Fibroblast of the aortic adventitia (primary cell): ENCODE measurements around the gene GET4. TPM values are rescaled to one million over a fixed set of nuclear protein-coding genes. Genes with fewer than 3 reads are reported as not detected.

Experiments used
- DNase-seq: peaks from one replicate; pipeline ENCODE4 v3.0.0-alpha.2; 2010; ENCODE audit warnings: low read depth
- H3K4me3 ChIP-seq: 2 replicates; pipeline ENCODE4 v1.5.1; 2011; ENCODE audit warnings: low read depth, mild to moderate bottlenecking, control low read depth, low read length, moderate library complexity
- CTCF ChIP-seq: IDR thresholded peaks from 2 replicates; pipeline ENCODE4 v1.5.1; 2011; ENCODE audit warnings: mild to moderate bottlenecking, low read length, control low read depth, inconsistent platforms; ENCODE audit not compliant: insufficient read depth
- total RNA-seq: library from RNA; depleted of rRNA; stranded (reverse); fragments of >200 nt; gene quantifications from 2 replicates; pipeline ENCODE4 v1.2.3, GENCODE V29; 2012; ENCODE audit warnings: low replicate concordance

GET4 gene
- total RNA-seq, 1 donor: 14.2 TPM

GRCh38 chr7:890868-891267 lies 14.5 kb downstream of the GET4 start:
- no peak overlapping the region for H3K4me3 ChIP-seq
- DNase-seq: no peak
- TF ChIP-seq CTCF: no peak

DNA sequence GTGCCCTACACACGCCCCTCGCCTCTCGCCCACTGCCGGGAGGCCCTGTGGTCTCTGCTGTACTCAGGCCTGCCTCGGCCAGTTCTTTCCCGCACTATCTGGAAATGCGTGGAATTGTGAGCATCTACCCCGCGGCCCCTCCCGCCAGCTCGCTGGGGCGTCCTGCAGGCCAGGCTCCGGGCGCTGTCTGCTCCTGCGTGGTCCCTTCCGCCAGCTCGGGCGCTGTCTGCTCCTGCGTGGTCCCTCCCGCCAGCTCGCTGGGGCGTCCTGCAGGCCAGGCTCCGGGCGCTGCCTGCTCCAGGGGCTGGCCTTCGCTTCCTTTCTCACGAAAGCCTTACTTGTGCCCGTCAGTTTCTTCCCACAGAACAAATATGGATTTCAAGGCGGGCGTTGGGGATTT lies 14.9 kb downstream of the GET4 start:
- DNase-seq: no peak
- no peak for TF ChIP-seq CTCF
- H3K4me3 ChIP-seq: no peak overlapping the region

DNA sequence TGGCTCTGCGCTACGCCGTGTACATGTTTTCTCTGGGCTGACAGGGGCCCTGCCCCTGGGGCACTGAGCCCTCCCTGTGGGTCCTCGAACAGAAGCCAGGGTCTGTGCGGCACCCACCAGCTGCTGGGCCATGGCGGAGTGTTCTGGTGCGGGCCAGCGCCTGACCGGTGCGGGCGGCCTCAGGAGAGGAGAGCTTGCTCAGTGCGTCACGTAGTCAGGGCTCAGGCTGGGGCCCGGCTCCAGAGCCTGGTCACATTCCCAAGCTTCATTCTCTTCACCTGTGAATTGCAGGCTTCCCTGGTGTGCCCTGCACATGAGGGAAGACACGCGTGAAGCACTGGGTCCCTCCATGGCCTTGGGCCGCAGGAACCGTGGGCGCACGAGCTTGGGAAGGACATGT lies 15.5 kb downstream of the GET4 start:
- no peak for TF ChIP-seq CTCF
- H3K4me3 ChIP-seq: no peak overlapping the region
- no peak for DNase-seq

DNA sequence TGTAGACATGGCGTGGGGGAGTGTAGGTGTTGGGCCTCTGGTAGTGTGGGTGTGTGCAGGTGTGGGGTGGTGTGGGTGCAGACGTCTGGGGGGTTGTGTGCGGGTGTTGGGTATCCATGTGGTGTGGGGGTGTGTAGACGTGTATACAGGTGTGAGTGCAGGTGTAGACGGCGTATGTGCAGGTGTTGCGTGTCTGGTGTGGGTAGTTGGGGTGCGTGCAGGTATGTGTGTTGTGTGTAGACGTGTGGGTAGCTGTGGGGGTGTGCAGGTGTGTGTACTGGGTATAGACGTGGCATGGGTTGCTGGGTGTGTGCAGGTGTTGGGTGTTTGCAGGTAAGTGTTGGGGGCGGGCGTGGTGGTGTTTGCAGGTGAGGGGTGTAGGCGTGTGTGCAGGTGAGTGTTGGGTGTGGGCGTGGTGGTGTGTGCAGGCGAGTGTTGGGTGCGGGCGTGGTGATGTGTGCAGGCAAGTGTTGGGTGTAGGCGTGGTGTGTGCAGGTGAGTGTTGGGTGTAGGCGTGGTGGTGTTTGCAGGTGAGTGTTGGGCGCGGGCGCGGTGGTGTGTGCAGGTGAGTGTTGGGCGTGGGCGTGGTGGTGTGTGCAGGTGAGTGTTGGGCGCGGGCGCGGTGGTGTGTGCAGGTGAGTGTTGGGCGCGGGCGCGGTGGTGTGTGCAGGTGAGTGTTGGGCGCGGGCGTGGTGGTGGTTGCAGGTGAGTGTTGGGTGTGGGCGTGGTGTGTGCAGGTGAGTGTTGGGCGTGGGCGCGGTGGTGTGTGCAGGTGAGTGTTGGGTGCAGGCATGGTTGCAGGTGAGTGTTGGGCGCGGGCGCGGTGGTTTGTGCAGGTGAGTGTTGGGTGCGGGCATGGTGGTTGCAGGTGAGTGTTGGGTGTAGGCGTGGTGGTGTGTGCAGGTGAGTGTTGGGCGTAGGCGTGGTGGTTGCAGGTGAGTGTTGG lies 16.6 kb downstream of the GET4 start:
- TF ChIP-seq CTCF: no peak
- DNase-seq: no peak
- no peak overlapping the region for H3K4me3 ChIP-seq

GRCh38 chr7:893686-894085 lies 17.3 kb downstream of the GET4 start:
- no peak for DNase-seq
- no peak for TF ChIP-seq CTCF
- H3K4me3 ChIP-seq: no peak overlapping the region

DNA sequence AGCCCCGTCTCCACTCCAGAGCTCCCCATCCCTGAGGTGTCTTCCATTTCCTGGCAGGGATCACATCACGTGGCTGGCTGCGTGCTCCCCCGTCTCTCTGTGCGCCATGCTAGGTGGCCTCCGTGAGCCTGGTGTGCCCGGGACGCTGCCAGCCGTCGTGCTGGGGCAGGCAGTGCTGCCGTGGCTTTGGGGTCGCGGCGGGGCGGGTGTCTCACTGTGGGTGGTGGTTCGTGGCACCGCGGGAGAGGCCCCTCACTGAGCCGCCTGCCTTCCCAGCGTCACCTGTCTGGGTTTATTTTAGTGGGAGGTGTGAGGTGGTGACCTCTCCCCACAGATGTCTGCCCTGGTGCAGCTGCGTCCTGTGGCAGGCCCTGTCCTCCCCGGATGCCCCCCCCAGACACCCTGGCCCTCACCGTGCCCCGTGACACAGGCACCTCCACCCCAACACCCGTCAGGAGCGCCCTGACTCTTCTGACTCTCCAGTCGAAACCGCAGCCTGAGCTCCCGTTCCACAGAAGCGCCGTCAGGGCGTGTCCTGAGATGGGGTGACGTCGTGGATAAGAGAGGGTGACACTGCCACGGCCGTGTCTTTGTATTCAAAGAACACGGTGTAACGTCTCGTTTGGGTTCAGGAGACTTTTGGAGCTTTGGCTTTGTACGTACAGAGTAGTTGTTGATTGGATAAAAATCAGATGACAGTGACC lies 18.0 kb downstream of the GET4 start:
- no peak for TF ChIP-seq CTCF
- DNase-seq: no peak
- no peak overlapping the region for H3K4me3 ChIP-seq
